ENCODE results near the gene CNGB1.

DNA sequence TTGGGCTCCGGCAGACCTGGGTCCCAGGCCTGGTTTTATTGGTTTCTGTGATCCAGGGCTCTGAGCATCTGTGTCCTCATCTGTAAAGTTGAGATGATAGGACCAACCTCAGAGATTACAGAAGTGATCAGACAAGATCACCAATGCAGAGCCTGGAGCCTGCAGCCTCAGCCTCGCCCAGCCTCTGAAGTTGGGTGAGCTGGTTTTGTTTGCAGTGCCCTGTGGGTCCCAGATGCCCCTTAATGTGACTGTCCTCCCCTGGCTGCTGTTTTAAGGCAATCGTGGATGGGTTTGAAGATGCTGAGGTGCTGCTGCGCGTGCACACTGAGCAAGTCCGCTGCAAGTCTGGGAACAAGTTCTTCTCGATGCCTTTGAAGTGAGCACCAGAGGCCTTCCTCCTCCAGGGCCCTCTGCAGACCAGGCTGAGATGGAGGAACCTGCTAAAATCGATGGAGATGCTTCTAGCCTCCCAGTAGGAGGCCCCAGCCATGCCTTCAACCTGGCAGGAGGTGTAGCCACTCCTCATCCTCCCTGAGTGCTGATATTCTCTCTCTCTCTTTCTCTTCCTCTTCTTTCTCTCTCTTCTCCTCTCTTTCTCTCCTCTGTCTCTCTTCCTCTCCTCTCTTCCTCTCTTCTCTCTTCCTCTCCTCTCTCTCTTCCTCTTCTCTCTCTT is 49.1 kb upstream of the CNGB1 start:
- TF ChIP-seq, protein P1, sequence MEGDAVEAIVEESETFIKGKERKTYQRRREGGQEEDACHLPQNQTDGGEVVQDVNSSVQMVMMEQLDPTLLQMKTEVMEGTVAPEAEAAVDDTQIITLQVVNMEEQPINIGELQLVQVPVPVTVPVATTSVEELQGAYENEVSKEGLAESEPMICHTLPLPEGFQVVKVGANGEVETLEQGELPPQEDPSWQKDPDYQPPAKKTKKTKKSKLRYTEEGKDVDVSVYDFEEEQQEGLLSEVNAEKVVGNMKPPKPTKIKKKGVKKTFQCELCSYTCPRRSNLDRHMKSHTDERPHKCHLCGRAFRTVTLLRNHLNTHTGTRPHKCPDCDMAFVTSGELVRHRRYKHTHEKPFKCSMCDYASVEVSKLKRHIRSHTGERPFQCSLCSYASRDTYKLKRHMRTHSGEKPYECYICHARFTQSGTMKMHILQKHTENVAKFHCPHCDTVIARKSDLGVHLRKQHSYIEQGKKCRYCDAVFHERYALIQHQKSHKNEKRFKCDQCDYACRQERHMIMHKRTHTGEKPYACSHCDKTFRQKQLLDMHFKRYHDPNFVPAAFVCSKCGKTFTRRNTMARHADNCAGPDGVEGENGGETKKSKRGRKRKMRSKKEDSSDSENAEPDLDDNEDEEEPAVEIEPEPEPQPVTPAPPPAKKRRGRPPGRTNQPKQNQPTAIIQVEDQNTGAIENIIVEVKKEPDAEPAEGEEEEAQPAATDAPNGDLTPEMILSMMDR (IDR thresholded peaks at IDR 0.05; ENCODE audit: poor library complexity, severe bottlenecking): no peak
- TF ChIP-seq EP300 (conservative IDR thresholded peaks at IDR 0.05; ENCODE audit: poor library complexity, severe bottlenecking) (no peak), POLR2AphosphoS5 (IDR thresholded peaks at IDR 0.05) (no peak), EZH2 (IDR thresholded peaks at IDR 0.05; ENCODE audit: borderline replicate concordance, insufficient read depth, low read length, poor library complexity, severe bottlenecking) (no peak), MXI1 (conservative IDR thresholded peaks at IDR 0.05; ENCODE audit: poor library complexity, severe bottlenecking) (no peak), TAF1 (IDR thresholded peaks at IDR 0.05; ENCODE audit: low read depth) (no peak)

Data from neural cell (in vitro differentiated cells).